Glutamatergic neuron (in vitro differentiated cells): ENCODE results near the gene PSMA5. TPM values are rescaled to one million over a fixed set of nuclear protein-coding genes. Genes with fewer than 3 reads are reported as not detected.
A peak's percentile ranks its signal among the peaks of the same experiment; 100 is the strongest.

Experiments
- DNase-seq: peaks from one replicate; pipeline ENCODE4 v3.0.0; 2022
- H3K27ac Mint-ChIP-seq: one replicate; pipeline ENCODE4 v1.8.0; 2020; ENCODE audit warnings: mild to moderate bottlenecking, mixed read lengths, inconsistent platforms; ENCODE audit not compliant: unreplicated experiment
- H3K27me3 Mint-ChIP-seq: one replicate; pipeline ENCODE4 v1.8.0; 2020; ENCODE audit warnings: mild to moderate bottlenecking, moderate library complexity, mixed read lengths, inconsistent platforms; ENCODE audit not compliant: unreplicated experiment
- H3K36me3 Mint-ChIP-seq: one replicate; pipeline ENCODE4 v1.8.0; 2020; ENCODE audit warnings: mild to moderate bottlenecking, mixed read lengths, inconsistent platforms; ENCODE audit not compliant: unreplicated experiment
- H3K4me1 Mint-ChIP-seq: one replicate; pipeline ENCODE4 v1.8.0; 2020; ENCODE audit warnings: mild to moderate bottlenecking, low read depth, mixed read lengths, inconsistent platforms; ENCODE audit not compliant: unreplicated experiment
- H3K4me3 Mint-ChIP-seq: one replicate; pipeline ENCODE4 v1.8.0; 2020; ENCODE audit warnings: mild to moderate bottlenecking, mixed read lengths, inconsistent platforms; ENCODE audit not compliant: unreplicated experiment
- H3K9me3 Mint-ChIP-seq: one replicate; pipeline ENCODE4 v1.8.0; 2020; ENCODE audit warnings: mild to moderate bottlenecking, moderate library complexity, mixed read lengths, inconsistent platforms; ENCODE audit not compliant: unreplicated experiment
- CTCF ChIP-seq: fragments of 200-600 bp; sonication (generic); IDR thresholded peaks from one replicate; pipeline ENCODE4 v1.5.0; 2021; ENCODE audit not compliant: partially characterized antibody, unreplicated experiment
- total RNA-seq: library from RNA; stranded (reverse); fragmentation: NEBNext Ultra II Directional; extraction: Animal tissue kit (Norgen Biotek cat#: 25700); gene quantifications from one replicate; pipeline ENCODE4 v1.2.1, GENCODE V29; 2021; ENCODE audit not compliant: unreplicated experiment

Gene PSMA5
- total RNA-seq, 1 donor from 2014 or later = 54.0 TPM

GRCh38 chr1:109433322-109433721 is 7.1 kb upstream of the PSMA5 start:
- H3K9me3 Mint-ChIP-seq = peaks cover 4% of the 10 kb centered on the region

GRCh38 chr1:109432336-109432735 is 6.1 kb upstream of the PSMA5 start:
- Mint-ChIP-seq H3K4me1 (peaks cover 1% of the 10 kb centered on the region), H3K27ac (no peak overlapping the region), H3K27me3 (peaks cover 2% of the 10 kb centered on the region), H3K9me3 (peaks cover 4% of the 10 kb centered on the region), H3K4me3 (no peak overlapping the region), H3K36me3 (peaks cover 7% of the 10 kb centered on the region)
- DNase-seq = no peak
- TF ChIP-seq CTCF = no peak

More at GRCh38 chr1:109433322-109433721, 7.1 kb upstream of the PSMA5 start:
- H3K27me3 Mint-ChIP-seq = peaks cover 2% of the 10 kb centered on the region
- H3K27ac Mint-ChIP-seq = no peak overlapping the region
- no peak for TF ChIP-seq CTCF
- peaks cover 7% of the 10 kb centered on the region for H3K36me3 Mint-ChIP-seq
- H3K4me3 Mint-ChIP-seq = no peak overlapping the region
- no peak for DNase-seq
- no peaks in the 10 kb centered on the region for H3K4me1 Mint-ChIP-seq

GRCh38 chr1:109427171-109427467 is 871 bp upstream of the PSMA5 start:
- Mint-ChIP-seq H3K36me3 (no peaks in the 10 kb centered on the region), H3K27ac (no peak overlapping the region), H3K4me1 (peaks cover 12% of the 10 kb centered on the region), H3K9me3 (no peaks in the 10 kb centered on the region), H3K4me3 (peak overlapping the region; percentile 84), H3K27me3 (no peaks in the 10 kb centered on the region)
- DNase-seq = no peak
- TF ChIP-seq CTCF = no peak

GRCh38 chr1:109425391-109426280 is 612 bp downstream of the PSMA5 start:
- TF ChIP-seq CTCF = no peak
- Mint-ChIP-seq H3K4me3 (peak overlapping the region; percentile 84), H3K27me3 (no peaks in the 10 kb centered on the region), H3K9me3 (no peaks in the 10 kb centered on the region), H3K4me1 (peaks cover 12% of the 10 kb centered on the region), H3K27ac (peak overlapping the region; percentile 67), H3K36me3 (no peaks in the 10 kb centered on the region)
- no peak for DNase-seq

GRCh38 chr1:109423498-109423897 is 2.8 kb downstream of the PSMA5 start:
- Mint-ChIP-seq H3K4me1 (peaks cover 12% of the 10 kb centered on the region), H3K27ac (no peak overlapping the region), H3K4me3 (no peak overlapping the region), H3K27me3 (no peaks in the 10 kb centered on the region), H3K9me3 (no peaks in the 10 kb centered on the region), H3K36me3 (no peaks in the 10 kb centered on the region)
- no peak for TF ChIP-seq CTCF
- DNase-seq = no peak
